KG1 (cell line): ENCODE data around the gene RBPJL.

ENCODE experiments used
- DNase-seq: peaks from one replicate; lab custom pipeline; 2025; lab: John Stamatoyannopoulos, UW

The RBPJL gene

DNA sequence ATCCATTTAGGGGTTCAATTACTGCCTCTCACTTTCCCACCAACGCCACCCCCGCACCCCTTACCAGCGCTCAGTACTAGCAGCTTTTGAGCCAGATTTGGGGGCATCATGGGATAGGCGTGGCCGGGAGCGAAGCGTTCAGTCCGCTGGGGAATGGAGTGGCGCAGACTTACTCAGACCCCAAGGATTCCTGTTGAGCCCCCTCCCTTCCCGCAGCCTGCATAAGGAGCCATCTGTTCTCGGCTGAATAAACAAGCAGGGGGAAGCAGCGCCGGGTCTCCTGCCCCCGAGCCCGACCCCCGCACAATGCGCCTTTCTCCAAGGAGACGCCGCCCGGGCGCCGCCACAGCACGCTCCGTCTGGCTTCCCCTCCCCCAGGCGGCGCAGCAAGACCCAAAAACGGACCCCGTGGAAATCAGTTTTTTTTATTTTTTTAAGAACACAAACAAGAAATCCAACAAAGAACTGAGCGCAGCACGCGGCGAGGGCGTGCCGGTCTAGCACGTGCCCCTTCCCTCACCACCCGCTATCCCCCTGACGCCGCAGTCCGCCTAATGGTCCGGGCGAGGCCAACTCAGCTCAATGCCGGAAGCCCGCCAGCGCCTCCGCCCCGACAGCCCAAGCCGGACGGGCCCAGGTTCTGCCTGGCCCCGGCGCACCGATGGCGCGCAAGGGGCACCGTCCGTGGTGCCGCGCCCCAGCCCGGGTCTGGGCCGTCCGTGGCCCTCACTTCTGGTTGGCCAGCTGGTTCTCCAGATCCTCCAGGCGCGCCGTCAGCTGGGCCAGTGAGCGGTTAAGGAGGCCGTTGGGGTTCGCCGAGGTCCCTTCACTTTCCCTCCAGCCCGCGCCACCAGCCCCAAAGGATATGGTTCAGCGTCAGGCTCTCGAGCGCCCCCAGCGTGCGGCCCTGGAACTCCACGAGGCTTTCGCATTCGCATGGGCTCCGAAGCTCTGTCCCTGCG is 13.3 kb upstream of the RBPJL start:
- peak; percentile 67 for DNase-seq

DNA sequence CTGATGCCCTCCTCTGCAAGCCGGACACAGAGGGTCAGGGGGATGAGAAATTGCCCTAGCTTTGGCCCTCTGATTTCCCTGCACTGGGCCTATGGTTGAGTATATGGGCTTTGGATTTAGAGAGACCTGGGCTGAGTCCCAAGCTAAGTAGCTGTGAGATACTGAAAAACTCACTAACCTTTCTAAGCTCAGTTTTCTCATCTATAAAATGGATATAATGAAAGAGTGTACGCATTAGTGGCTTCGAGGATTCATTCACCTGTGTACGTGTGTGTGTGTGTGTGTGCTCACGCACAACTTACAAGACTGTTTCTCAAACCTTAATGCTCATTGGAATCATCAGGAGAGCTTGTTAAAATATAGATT is 12.7 kb upstream of the RBPJL start:
- no peak for DNase-seq

DNA sequence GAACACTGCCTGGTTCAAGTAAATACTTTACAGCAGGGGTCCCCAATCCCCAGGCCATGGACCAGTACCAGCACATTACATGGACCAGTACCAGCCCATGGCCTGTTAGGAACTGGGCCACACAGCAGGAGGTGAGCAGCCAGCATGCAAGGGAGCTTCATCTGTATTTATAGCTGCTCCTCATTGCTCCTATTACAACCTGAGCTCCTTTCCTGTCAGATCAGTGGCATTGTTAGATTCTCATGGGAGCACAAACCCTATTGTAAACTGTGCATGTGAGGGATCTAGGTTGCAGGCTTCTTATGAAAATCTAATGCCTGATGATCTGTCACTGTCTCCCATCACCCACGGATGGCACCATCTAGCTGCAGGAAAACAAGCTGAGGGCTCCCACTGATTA is 12.0 kb upstream of the RBPJL start:
- DNase-seq, result no peak

DNA sequence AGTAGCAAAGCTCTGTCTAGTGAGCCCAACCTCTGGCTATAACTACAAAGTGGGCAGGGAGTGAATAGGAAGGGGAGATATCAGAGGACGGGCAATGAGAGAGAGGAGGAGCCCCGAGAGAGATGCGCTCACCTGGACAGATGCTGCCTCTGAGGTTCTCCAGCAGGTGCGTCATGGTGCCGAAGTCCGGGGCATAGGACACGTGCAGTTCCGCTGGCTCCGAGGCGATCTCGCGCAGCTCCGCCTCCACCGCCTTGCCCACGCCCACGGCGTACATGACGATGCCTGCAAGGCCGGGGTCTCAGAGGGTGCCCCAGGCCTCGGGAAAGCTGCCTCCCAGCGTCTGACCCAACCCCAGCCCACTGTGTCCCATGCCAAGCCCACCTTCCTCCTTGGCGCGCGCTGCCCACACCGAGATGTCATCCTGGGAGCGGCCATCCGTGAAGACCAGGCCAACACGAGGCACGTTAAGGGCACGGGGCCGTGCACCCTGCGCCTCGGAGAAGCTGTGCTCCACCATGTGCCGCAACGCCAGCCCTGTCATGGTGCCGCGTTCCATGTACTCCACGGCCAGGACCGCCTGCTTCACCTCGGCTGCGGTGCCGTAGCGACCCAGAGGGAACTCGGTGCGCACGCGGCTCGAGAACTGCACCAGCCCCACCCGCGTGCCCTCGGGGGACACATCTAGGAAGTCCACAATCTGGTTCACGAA is 8.7 kb upstream of the RBPJL start:
- DNase-seq, result no peak

DNA sequence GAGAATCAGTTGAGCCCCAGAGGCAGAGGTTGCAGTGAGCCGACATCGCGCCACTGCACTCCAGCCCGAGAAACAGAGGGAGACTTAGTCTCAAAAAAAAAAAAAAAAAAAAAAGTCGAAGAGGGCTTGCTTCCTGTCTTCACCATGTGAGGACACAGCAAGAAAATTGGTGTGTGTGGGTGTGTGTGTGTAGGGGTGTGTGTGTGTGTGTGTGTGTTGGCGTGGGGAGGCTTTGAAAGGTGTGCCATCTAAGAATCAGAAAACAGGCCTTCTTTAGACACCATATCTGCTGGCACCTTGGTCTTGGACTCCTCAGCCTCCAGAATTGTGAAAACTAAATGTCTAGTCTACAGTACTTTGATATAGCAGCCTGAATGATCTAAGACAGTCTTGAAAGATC is 6.9 kb upstream of the RBPJL start:
- DNase-seq, result no peak

DNA sequence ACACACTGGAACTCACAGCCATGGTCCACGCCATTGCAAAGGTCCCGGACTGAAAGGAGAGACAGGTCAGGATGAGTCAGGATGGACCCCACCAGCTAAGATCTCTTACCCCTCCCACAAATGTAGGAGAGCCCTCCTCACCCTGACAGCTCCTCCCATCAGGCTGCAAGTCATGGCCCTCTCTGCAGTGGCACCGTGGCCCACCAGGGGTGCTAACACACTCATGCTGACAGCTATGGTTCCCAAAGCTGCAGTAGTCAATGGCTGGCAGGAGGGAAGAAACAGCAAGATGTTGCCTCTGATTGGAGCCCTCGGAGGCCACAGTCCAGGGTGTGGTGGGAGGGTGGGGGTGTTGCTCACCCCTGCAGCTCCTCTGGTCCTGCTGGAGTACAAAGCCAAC is 5.7 kb upstream of the RBPJL start:
- DNase-seq, result no peak

DNA sequence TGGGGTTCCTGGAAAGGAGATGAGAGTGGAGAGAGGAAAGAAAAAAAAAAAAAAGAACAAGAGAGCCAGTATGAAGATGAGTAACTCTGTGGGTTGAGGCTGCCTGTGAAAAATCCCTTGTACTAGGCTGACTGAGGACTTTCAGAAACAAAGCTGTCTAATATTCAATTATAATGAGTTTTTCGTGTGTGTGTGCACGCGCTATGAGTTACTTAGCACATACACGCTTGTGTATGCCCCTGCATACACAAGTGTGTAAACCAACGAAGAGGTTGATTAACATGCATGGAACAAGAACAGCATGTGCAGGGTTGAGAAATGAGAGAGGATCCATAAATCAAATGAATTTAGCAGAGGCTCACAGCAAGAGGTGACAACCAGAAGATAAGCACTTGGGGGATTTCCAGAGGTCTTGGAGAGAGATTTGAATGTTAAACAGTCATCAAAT is 4.8 kb upstream of the RBPJL start:
- no peak for DNase-seq

DNA sequence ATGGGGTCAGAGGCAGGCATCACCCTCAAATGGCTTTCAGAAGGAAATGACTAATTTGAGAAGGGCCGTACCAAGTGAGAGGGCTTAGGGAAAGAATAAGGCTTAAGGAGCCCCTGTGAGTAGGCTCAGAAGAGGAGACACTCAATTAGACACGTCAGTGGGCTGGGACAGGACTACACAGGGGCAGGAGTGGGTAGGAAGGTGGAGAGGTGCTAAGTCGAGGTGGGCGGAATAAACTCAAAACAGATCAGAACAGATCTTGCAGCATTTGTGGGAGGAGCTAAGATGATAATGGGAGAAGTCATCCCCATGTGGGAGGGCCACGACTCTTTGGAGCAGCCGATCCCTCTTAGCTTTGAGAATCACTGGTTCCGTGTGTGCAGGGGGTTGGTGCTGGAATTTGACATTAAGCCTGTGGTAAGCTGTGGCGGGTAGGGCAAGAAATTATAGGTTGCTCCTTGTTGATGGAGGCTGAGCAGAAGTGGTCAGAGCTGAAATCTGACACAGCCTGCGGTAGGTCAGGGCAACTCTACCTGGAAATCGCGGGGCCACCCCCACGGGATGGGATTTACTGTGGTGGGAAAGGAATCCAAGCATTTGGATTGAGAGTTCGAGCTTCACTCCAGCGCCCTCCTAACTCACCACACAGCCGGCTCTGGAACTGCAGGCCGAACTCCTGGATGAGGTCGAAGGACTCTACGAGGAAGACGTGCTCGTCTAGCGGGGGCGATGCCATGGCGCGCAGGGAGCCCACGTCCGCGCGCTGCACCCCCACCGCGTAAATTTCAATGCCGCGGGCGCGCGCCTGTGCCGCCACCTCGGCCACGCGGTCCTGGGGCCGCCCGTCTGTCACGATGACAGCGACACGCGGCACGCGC is 2.8 kb upstream of the RBPJL start:
- no peak for DNase-seq

DNA sequence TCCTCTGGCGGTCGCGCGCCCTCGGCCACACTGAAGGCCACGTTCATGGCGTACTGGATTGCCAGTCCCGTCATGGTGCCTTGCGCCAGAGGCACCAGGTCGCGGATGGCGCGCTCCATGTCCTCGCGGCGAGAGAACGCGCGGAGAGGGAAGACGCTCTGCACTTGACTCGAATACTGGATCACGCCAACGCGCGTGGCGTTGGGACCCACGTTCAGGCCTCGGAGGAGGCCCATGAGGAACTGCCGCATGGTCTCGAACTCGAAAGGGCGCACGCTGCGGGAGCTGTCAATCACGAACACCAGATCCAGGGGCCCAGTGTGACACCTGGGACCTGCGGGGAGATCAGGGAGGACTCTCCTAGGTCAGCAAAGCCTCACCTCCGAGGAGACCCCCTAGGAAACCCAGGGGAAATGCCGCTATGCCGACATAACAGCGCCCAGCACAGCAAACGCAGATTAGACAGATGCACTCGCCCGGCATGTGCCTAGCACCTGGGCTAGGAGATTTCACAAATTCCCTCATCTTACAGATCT is 2.1 kb upstream of the RBPJL start:
- no peak for DNase-seq

DNA sequence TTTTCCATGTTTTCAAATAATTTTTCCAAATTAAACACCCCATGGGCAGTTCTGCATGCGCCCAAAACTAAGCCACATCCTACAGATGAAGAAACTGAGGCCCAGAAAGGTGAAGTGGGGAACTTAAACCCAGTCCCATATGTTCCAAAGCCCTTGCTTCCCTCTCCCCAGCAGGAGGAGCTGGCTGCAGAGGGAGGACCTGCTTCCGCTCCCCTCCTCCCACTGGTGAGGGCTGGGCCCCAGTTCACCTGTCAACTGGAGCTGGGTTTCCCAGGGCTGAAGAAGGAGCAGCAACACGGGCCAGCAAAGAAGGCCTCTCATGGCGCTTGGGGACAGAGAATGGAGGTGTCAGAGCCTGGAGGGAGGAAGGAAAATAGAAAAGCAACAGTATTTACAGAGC is 1.4 kb upstream of the RBPJL start:
- DNase-seq, result no peak

DNA sequence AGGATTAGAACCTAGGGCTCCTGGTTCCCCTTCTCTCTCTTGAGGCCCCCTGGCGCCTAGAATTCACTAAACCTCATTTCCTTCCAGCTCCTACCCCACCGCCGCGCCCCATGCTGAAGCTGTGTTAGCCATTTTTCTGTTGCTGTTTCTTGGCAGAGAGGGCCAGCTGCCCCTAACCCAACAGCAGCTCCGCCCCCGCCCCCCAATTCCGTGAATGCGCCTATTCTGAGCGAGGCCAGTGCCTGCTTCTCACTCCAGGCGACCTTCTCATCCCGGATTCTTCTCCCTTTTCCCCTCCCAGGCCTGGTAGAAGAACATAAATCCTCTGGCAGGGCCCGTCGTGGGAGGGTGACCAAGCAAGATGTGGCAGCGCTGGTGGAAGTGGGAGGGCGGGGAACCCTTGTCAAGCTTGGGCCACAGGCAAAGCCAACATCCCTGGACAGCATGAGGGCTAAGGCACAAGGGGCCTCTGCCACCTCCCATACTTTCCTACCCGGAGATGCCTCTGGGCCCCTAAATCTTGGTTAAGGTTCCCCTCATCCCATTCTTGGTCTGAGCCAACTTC is 518 bp downstream of the RBPJL start:
- no peak for DNase-seq

DNA sequence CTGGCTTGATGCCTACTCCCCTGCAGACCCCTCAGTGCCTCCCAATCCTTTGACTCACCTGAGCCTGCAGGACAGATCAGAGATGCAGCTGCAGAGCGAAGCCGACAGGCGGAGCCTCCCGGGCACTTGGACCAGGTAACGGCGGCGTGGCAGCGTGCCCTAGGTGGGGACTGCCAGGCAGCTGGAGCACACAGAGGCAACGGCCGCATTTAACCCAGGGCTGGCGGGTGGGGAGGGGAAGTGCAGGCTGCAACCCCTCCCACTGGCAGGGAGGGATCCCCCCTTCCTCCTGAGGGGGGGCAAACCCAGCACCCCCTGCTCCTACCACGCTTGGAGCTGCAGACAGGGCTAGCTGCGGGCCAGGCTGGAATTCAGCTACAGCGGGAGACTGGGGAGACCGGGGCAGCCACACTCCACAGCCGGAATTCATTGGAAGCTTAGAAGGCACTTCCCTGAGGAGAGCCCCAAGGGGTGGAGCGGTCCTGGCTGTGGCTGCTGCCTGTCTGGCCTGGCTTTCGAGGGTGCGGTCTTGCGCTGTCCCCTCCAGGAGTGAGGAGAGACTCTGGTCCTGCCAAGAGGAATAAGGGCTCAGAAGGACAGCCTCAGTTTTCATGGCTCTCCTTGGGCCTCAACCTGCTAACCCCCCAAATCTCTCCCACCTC is 1.6 kb downstream of the RBPJL start, which contains the start of gene MATN4:
Gene MATN4 (minus strand): TSS at position 183 of the 662 bp plus-strand sequence. CDS start 2,717 bp downstream, outside the sequence.
- DNase-seq, result no peak

DNA sequence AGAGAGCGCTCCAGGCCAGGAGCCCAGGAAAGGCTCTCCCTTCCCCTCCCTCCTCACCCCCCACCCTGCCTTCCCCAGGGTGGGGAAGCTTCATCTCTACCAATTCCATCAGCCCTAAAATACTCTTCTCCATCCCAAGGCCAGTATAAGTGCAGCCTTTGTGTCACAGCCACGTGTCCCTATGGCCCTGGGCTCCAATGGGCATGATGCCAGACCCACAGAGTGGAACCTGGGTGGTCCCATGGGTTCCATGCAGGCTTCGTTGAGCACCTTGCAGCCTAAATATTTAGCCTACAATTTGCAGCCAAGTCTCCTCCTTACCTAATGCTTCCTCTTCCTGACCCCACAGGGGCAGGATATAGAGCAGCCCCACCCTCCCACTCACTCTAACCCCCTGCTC is 2.4 kb downstream of the RBPJL start:
- no peak for DNase-seq

DNA sequence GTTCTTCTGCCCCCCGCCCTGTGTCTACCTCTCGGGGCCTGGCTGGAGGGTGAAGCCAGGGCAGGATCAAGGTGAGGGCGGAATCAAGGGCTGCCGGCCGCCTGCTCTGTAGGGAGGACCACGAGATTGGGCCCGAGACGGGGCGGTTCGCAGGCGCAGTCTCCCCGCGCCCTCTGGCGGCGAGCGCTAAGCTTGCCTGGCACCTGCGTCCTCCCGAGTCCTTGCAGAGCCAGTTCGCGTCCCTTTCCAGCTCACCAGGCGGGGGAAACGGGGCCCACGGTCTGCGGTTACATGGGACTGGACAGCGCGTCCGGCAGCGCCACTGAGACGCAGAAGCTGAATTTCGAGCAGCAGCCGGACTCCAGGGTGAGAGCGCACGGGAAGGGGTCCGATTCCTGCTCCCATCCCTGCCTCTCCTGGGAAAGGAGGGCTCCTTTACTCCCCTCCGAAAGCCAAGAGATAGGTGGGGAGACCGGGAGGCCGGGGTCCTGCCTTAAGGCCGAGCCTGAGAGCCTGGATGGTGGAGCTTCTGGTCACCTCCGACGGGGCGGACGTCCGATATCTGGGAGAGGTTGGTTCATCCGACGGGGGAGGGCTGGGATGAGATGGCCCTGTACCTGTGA is 5.1 kb downstream of the RBPJL start:
- no peak for DNase-seq

DNA sequence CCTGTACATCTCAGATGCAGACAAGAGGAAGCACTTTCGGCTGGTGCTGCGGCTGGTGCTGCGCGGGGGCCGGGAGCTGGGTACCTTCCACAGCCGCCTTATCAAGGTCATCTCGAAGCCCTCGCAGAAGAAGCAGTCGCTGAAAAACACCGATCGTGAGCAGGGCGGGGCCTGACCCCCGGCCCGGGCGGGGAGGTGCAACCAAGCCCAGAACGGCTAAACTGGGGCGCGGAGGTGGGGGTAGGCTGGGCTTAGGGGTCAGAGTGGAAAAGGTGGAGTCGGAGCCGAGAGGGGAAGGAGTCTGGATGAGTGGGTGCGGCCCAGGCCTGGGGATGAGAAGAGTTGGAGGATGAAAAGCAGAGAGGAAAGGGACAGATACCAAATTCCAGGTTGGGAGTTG is 5.6 kb downstream of the RBPJL start:
- DNase-seq, result no peak

DNA sequence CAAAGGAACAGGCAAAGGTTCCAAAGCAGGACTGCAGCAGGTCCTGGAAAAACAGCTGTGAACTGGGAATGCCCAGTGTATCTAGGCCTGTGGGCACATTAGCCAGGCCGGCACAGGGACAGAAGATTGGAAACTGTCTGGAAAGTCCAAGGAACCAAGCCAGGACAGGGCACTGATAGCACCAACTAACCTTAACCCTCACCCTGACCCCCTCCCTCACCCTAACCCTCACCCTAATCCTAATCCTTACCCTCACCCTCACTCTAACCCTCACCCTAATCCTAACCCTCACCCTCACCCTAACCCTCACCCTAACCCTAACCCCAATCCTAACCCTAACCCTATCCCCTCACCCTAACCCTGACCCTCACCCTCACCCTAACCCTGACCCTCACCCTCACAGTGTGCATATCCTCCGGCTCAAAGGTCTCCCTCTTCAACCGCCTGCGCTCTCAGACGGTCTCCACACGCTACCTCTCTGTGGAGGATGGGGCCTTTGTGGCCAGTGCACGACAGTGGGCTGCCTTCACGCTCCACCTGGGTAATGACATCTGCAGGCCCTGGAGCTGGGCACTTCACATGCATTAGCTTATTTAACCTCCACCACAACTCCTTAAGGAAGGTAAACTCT is 6.5 kb downstream of the RBPJL start:
- no peak for DNase-seq

DNA sequence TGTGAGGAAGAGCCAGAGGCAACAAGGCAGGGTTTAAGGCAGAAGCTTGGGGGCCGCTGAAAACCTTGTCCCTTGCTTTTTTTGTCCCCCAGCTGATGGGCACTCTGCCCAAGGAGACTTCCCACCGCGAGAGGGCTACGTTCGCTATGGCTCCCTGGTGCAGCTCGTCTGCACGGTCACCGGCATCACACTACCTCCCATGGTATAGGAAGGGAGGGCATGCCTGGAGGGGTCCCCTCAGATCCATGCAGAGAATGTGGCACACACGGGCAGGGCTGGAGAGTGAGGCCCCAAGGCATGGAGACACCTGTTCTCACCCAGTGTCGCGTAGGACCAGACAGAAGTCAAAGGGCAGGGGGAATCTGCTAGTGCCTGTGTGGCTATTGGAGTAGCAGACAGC is 7.3 kb downstream of the RBPJL start:
- DNase-seq, result no peak

DNA sequence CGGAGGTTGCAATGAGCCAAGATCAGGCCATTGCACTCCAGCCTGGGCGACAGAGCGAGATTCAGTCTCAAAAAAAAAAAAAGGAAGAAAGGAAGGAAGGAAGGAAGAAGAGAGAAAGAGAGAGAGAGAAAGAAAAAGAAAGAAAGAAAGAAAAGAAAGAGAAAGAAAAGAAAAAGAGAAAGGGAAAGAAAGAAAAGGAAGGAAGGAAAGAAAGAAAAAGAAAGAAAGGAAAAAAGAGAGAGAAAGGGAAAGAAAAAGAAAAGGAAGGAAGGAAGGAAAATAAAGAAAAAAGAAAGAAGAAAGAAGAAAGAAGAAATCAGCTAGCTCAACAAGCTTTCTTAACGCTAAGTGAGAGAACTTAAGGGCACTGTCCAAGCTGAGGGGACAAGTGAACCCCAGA is 9.0 kb downstream of the RBPJL start:
- DNase-seq, result no peak

DNA sequence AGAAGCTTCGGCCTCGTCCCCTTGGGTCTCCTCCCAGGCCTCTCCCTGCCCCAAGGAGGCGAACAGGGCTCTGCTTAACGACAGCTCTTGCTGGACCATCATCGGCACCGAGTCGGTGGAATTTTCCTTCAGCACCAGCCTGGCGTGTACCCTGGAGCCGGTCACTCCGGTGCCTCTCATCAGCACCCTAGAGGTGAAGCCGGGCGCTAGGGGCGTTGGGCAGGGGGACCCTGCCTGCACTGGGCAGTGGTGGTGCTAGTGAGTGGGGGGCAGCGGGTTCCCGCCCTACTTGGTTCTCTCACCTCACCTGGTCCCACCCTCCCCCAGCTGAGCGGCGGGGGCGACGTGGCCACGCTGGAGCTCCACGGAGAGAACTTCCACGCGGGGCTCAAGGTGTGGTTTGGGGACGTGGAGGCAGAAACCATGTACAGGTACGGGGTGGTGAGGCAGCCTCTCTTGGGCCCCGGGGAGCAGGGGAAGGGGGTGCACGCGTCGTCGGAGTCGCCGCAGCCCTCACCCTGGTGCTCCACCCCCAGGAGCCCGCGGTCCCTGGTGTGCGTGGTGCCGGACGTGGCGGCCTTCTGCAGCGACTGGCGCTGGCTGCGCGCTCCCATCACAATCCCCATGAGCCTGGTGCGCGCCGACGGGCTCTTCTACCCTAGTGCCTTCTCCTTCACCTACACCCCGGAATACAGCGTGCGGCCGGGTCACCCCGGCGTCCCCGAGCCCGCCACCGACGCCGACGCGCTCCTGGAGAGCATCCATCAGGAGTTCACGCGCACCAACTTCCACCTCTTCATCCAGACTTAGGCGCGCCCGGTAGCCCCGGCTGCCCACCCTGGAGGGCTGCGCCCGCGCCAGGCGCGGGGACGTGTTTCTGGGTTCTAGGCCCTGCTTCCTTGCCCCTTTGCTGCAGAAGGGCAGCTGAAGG is 9.8 kb downstream of the RBPJL start:
- DNase-seq, result no peak
